Esophagus squamous epithelium (tissue), 4 donors: ENCODE results near the gene RGPD3.
"Not testable (repeated sequence)": the region's sequence is repeated elsewhere in the genome, so short reads cannot be mapped to it uniquely, and the experiment has no call there.

Experiments used
- POLR2A ChIP-seq, 4 donors: fragments of 450-650 bp; IDR thresholded peaks; one replicate each; pipeline ENCODE4 v1.6.1; 2017; ENCODE audit warnings: antibody characterized with exemption in 4 of 4, mild to moderate bottlenecking in 4 of 4, moderate library complexity in 3 of 4
- TF ChIP-seq, protein P1 (sequence below), 6 experiments: fragments of 450-650 bp in 4 of 6; fragments of 200-600 bp in 2 of 6; sonication (generic) in 2 of 6; IDR thresholded peaks; one replicate each; pipeline ENCODE4 v1.5.1; 2016 to 2019; ENCODE audit warnings: antibody characterized with exemption in 6 of 6, mild to moderate bottlenecking in 4 of 6, moderate library complexity in 4 of 6

DNA sequence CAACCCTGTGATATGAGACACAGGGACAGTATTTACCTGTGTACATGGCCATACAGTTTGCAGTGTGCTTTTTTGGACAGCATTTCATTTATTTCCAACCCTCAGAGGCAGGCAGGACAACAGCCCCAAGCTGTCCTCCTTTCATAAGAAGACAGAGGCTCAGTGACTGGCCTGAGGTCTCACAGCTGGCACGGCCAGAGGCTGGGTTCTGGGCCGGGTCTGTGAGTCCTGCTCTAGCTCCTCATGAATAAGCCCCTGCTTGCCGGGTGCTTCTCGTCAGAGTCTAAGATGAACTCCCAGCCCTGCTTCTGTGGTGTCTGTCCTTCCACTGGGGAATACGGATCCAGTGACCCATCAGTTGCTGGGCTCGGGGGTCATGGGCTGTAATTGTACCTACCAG is 21.5 kb upstream of the RGPD3 start:
- TF ChIP-seq, protein P1, sequence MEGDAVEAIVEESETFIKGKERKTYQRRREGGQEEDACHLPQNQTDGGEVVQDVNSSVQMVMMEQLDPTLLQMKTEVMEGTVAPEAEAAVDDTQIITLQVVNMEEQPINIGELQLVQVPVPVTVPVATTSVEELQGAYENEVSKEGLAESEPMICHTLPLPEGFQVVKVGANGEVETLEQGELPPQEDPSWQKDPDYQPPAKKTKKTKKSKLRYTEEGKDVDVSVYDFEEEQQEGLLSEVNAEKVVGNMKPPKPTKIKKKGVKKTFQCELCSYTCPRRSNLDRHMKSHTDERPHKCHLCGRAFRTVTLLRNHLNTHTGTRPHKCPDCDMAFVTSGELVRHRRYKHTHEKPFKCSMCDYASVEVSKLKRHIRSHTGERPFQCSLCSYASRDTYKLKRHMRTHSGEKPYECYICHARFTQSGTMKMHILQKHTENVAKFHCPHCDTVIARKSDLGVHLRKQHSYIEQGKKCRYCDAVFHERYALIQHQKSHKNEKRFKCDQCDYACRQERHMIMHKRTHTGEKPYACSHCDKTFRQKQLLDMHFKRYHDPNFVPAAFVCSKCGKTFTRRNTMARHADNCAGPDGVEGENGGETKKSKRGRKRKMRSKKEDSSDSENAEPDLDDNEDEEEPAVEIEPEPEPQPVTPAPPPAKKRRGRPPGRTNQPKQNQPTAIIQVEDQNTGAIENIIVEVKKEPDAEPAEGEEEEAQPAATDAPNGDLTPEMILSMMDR (IDR thresholded peaks at IDR 0.05), result not testable (repeated sequence)
- not testable (repeated sequence) for TF ChIP-seq POLR2A (IDR thresholded peaks at IDR 0.05)
